ENCODE measurements around the gene CCDC14.
"Not testable (repeated sequence)": the region's sequence is repeated elsewhere in the genome, so short reads cannot be mapped to it uniquely, and the experiment has no call there.

Gene CCDC14

GRCh38 chr3:123986427-123986826 lies 25.4 kb upstream of the CCDC14 start:
- ChIA-PET POLR2A (no interaction called here), CTCF (no interaction called here)
- no peak overlapping the region for H3K4me3 ChIP-seq (ENCODE audit: low read depth, low read length)
- TF ChIP-seq CTCF (IDR thresholded peaks at IDR 0.05; ENCODE audit: insufficient read depth, low read length, missing control alignments) = no peak
- DNase-seq (ENCODE audit: low read depth, low spot score) = no peak

GRCh38 chr3:123984957-123985356 lies 23.9 kb upstream of the CCDC14 start:
- DNase-seq (ENCODE audit: low read depth, low spot score) = no peak
- TF ChIP-seq CTCF (IDR thresholded peaks at IDR 0.05; ENCODE audit: insufficient read depth, low read length, missing control alignments) = no peak
- CTCF ChIA-PET = no interaction called here
- POLR2A ChIA-PET = no interaction called here
- H3K4me3 ChIP-seq (ENCODE audit: low read depth, low read length) = no peak overlapping the region

- DNase-seq (ENCODE audit: low read depth, low spot score) = no peak
- ChIA-PET CTCF (no interaction called here), POLR2A (no interaction called here)
- no peak overlapping the region for H3K4me3 ChIP-seq (ENCODE audit: low read depth, low read length)
- TF ChIP-seq CTCF (IDR thresholded peaks at IDR 0.05; ENCODE audit: insufficient read depth, low read length, missing control alignments) = no peak
Measured at GRCh38 chr3:123984350-123984749, 23.3 kb upstream of the CCDC14 start.

GRCh38 chr3:123981317-123981716 lies 20.3 kb upstream of the CCDC14 start:
- POLR2A ChIA-PET; DNase-seq (ENCODE audit: low read depth, low spot score); H3K4me3 ChIP-seq (ENCODE audit: low read depth, low read length): not testable (repeated sequence)
- CTCF ChIA-PET = interaction anchor here (1.0 to 2.3 kb wide), 6 partner anchors 8 to 329 kb away, joined by 3 to 19 read pairs (median 6); no protein-coding TSS in a partner anchor

GRCh38 chr3:123980539-123980938 lies 19.5 kb upstream of the CCDC14 start:
- DNase-seq (ENCODE audit: low read depth, low spot score) = no peak
- ChIA-PET POLR2A (no interaction called here), CTCF (interaction anchor here (0.9 to 2.3 kb wide), 13 partner anchors 8 to 338 kb away, joined by 3 to 19 read pairs (median 3); no protein-coding TSS in a partner anchor)
- TF ChIP-seq CTCF (IDR thresholded peaks at IDR 0.05; ENCODE audit: insufficient read depth, low read length, missing control alignments) = no peak
- H3K4me3 ChIP-seq (ENCODE audit: low read depth, low read length) = no peak overlapping the region

GRCh38 chr3:123979525-123980501 lies 18.8 kb upstream of the CCDC14 start:
- POLR2A ChIA-PET; DNase-seq (ENCODE audit: low read depth, low spot score): not testable (repeated sequence)
- CTCF ChIA-PET = interaction anchor here (0.9 to 2.3 kb wide), 14 partner anchors 8 to 338 kb away, joined by 3 to 19 read pairs (median 4); no protein-coding TSS in a partner anchor
- H3K4me3 ChIP-seq (ENCODE audit: low read depth, low read length) = peak overlapping the region; percentile 54
- TF ChIP-seq CTCF (IDR thresholded peaks at IDR 0.05; ENCODE audit: insufficient read depth, low read length, missing control alignments) = peak; percentile 46

- DNase-seq (ENCODE audit: low read depth, low spot score); H3K4me3 ChIP-seq (ENCODE audit: low read depth, low read length); POLR2A ChIA-PET: not testable (repeated sequence)
- CTCF ChIA-PET = interaction anchor here (1.4 to 1.7 kb wide), 2 partner anchors 12 to 56 kb away, joined by 3 read pairs; partner anchors contain the start of gene KALRN
Measured at GRCh38 chr3:123976904-123977303, 15.9 kb upstream of the CCDC14 start.

- CTCF ChIA-PET = interaction anchor here (0.8 to 1.7 kb wide), 2 partner anchors 13 to 34 kb away, joined by 3 read pairs; no protein-coding TSS in a partner anchor
- H3K4me3 ChIP-seq (ENCODE audit: low read depth, low read length); POLR2A ChIA-PET; DNase-seq (ENCODE audit: low read depth, low spot score): not testable (repeated sequence)
Measured at GRCh38 chr3:123976181-123976898, 15.3 kb upstream of the CCDC14 start.

GRCh38 chr3:123975030-123975429 lies 14.0 kb upstream of the CCDC14 start:
- CTCF ChIA-PET = interaction anchor here (0.9 kb wide), 1 partner anchor 13 kb away, joined by 3 read pairs; no protein-coding TSS in a partner anchor

More at GRCh38 chr3:123975030-123975429, 14.0 kb upstream of the CCDC14 start:
- POLR2A ChIA-PET; H3K4me3 ChIP-seq (ENCODE audit: low read depth, low read length); DNase-seq (ENCODE audit: low read depth, low spot score): not testable (repeated sequence)
